Activated CD8-positive, alpha-beta memory T cell treated with anti-CD3 and anti-CD28 coated beads for 36 hours (primary cell): ENCODE data around the gene FAM20A. TPM values are rescaled to one million over a fixed set of nuclear protein-coding genes. Genes with fewer than 3 reads are reported as not detected.

ENCODE experiments used
- CTCF ChIA-PET: fragments of 350-600 bp; sonication (Branson Sonifier 250); formaldehyde crosslinking; loops from one replicate; lab custom pipeline; 2021; ENCODE audit warnings: antibody characterized with exemption; lab: Charles Lee
- POLR2A ChIA-PET: fragments of 350-600 bp; sonication (Branson Sonifier 250); formaldehyde crosslinking; loops from one replicate; lab custom pipeline; 2021; ENCODE audit warnings: antibody characterized with exemption; lab: Charles Lee
- total RNA-seq, 2 experiments: library from RNA; stranded (reverse); gene quantifications; one replicate each; pipeline ENCODE4 v1.2.3, GENCODE V29; 2021

The FAM20A gene
- not detected for total RNA-seq

DNA sequence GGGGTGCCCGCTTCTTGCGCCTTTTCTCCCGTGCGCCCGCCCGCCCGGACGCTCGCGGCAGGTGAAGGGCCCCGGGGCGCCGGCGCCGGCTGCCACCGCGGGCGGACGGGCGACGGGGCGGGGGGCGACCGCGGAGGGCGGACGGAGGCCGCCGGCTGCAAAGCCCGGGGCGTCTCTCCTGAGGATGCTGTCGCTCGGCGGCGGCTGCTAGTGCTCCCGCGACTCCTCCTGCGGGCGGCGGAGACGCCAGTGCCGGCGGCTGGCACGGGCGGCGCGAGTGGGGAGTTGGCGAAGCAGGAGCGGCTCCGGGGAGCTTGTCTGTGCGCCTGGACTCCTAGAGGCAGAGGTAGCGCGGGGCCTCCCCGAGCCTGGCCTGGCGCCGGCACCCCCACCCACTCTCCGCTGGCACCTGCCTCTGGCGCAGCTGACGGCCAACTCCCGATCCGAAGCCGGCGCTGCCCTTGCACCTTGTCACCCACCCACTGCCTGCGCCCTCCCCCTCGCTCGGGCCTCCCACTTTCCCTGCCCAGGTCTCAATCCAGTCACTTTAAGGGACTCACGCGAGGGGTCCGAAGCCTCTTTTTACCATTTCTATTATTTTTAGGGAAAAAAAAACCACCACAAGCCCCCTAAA lies at the start of gene FAM20A:
Gene FAM20A (minus strand): TSS at position 437 of the 634 bp plus-strand sequence. CDS start 701 bp downstream, outside the sequence.
- CTCF ChIA-PET = no interaction called here
- POLR2A ChIA-PET = no interaction called here

DNA sequence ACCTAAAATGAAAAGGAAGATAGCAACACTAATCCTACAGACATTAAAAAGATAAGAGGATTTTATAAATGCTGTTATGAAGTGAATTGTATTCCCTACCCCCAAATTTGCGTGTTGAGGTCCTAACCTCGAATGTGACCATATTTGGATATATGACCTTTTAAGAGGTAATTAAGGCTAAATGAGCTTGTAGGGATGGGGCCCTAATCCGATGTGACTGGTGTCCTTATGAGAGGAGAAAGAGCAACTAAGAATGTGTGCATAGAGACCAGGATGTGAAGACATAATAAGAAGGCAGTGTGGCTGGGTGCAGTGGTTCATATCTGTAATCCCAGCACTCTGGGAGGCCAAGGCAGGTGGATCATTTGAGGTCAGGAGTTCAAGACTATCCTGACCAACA lies 48.2 kb upstream of the FAM20A start:
- CTCF ChIA-PET = no interaction called here
- POLR2A ChIA-PET = no interaction called here

DNA sequence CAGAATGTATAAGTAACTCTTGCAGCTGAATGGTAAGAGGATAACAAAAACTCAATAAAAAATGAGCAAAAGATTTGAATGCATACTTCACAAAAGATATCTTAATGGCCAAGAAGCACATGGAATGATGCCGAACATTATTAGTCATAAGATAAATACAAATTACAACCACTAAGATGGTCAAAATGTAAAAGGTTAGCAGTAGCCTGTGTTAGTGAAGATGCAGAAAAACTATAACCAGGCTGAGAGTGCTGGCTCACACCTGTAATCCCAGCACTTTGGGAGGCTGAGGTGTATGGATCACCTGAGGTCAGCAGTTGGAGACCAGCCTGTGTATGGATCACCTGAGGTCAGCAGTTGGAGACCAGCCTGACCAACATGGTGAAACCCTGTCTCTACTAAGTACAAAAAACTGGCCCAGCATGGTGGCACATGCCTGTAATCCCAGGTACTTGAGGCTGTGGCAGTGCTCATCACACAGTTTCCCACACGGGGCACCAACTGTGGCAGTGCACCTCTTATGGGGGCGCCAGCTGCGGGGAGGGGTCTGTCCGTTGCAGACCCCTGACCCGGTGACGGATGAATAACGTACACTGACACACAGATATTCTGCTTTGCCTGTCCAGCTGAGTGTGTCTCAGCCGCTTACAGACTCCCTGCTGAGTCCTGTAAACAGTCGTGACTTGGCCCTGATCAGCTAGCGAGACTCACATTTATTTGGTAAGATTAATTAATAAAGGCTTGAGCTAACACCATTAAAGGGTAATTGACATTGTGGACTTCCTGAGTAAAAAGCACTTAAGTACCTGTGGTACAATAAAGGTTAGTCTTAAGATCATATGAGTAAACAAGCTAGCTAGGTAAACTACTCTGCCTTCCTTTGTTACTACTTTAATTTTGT lies 45.7 kb upstream of the FAM20A start:
- POLR2A ChIA-PET = no interaction called here
- CTCF ChIA-PET = no interaction called here

DNA sequence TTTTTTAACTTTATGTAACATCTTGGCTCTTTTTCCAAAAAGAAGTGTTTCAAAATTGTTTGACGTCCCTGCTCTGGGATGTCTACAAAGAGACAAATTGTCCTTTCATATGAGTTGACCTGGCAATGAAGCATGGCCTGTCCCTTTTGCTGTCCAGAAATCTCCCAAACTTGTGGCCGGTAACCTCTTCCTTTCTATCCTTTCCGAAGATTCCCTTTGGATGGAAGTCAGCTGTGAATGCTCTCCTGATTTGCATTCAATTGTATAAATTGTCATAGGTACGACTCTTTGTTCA lies 40.9 kb upstream of the FAM20A start:
- CTCF ChIA-PET = no interaction called here
- POLR2A ChIA-PET = no interaction called here

DNA sequence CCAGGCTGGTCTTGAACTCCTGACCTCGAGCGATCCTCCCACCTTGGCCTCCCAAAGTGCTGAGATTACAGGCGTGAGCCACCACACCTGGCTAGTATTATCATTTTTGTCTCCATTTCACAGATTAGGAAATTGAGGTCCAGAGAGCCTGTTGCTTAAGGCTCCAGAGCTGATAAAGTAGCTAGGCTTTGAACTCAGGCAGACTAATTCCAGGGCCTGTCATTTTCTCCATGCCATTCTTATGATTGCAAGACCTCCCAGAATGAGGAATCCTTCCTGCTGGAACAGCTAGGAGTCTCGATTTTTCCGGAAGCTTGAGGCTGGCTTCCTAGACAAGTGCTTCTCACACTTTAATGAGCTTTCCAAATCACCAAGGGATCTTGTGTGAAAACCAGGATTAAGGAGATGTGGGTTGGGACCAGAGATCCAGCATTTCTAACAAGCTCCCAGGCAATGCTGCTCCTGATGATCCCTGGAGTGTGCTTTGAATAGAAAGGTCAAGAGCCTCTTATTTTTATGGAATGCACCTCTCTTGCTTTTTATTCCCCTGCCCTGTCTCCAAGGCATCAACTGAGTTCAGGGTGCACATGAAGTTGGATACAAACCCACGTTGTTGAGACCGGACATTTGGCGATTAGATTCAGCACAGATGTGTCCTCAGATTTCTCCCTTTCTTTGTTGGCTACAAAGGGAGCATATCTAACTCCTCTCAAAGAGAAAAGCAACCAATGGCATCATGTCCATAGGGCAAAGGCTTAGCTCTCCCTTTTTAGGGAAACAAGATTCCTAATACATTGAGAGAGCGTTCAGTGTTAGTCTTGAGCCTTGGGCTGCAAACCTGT lies 40.3 kb upstream of the FAM20A start:
- POLR2A ChIA-PET = no interaction called here
- CTCF ChIA-PET = no interaction called here

DNA sequence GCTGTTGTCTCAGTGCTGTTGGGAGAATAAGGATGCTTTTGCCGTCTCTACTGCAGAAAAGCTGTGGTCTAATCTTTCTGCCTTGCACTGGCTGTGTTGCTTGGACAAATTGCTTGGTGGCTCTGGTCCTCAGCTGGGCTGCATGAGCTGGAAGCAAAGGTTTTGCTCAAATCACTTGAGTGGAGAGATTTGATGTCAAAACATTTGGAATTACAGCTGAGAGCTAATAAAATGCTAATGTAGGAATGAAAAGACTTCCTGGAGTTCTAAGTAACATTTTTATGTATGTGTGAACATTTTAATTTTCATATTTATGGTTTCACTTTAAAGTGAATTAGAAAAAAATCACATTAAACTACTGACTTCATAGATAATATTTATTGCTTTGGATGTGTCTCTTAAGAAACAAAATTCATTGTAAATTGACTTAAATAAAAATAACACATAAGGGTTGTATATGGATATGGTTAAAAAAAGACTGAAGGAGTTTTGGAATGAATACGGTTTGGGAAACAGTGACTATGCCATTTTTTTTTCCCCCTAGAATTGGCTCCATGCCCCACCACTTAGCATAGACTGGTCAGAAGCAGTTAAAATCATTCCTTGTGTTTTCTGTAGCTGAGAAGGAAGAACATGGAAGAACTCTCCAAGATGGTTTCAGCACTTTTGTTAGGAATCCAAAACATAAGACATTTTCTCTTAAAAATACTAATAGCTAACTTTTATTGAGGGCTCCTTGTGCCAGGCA lies 39.2 kb upstream of the FAM20A start:
- ChIA-PET POLR2A (no interaction called here), CTCF (interaction anchor here (0.6 kb wide), 1 partner anchor 26 kb away, joined by 3 read pairs; no protein-coding TSS in a partner anchor)

DNA sequence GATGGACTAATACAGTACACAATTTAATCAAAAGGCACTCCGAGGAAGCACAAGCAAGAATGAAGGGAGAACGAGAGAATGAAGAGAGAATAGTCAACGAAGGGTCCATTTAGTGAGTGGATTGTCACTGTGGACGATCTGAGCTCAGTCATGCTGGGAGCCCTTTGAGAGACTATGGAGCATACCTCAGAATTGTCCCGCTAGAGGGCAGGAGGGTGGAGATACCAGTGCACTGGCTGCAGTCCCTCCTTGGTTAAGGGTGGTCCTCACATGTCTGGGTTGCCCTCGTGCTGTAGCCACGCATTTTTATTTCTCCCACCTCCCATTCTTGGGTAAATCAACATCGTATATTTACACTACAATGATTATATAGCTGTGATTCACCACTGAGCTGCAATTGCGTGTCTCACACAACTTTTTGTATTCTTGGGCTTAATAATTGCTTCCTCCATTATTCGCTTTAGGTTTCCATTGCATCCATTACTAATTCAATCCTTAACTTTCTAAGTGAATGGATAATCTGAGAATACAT lies 33.2 kb upstream of the FAM20A start:
- CTCF ChIA-PET = no interaction called here

DNA sequence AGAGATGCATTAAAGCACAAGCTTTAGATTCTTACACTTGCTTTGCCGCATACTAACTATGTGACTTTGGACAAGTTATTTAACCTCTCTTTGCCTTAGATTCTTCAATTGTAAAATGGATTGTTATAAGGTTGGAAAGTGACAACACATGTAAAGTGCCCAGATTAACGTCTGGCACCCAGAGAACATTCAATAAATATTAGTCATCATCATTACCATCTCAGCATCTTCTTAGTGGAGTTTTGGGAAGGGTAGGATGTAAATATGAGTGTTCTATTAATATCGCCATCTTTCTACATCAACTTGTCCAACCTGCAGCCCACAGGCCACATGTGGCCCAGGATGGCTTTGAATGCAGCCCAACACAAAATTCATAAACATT lies 27.4 kb upstream of the FAM20A start:
- ChIA-PET CTCF (no interaction called here), POLR2A (no interaction called here)

More for the DNA sequence above, 33.2 kb upstream of the FAM20A start:
- POLR2A ChIA-PET = no interaction called here

DNA sequence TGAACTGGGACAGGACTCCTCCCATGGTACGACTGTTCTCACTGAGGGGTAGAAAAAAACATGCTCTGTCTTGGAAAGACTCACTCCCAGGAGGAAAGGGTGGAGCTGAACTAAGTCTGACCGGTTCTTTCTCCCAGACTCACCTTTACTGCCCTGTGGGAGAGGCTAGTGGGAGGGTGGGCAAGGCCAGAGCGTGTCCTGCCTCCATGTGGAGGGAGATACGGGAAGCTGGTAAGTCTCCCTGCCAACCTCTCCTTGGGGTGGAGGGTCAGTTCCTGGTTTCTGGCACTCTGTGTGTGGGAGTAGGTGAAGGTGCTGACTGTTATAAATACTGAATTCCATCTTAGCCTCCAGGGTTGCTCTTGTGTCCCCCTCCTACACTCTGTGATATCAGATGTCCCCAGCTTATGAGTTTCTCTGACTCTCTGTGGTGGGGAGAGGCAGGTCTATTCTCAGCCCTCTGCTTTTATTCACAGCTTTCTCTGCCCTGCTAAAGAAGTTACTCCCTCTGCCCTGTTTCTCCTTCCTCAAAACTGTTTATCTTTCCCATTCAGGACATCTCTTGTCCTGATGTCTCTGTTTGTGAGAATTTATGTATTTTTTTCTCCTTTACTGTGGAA lies 26.9 kb upstream of the FAM20A start:
- ChIA-PET CTCF (no interaction called here), POLR2A (no interaction called here)

DNA sequence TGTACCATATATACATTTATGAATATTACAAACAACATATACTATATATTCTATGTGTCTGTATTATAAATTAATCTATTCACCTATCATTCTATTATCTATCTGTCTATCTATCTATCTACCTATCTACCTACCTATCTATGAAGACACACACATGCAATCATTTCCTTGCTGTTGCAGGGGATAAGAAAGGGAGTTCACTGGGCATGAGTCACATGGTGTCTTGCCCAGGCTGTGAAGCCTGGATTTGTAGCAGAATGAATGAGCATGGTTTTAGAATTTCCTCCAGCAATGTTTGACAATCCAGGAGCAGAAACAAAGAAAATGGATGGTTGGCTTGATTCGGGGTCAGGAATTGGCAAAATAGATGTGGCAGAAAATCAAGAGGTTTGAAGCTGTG lies 23.2 kb upstream of the FAM20A start:
- POLR2A ChIA-PET = no interaction called here
- CTCF ChIA-PET = no interaction called here

DNA sequence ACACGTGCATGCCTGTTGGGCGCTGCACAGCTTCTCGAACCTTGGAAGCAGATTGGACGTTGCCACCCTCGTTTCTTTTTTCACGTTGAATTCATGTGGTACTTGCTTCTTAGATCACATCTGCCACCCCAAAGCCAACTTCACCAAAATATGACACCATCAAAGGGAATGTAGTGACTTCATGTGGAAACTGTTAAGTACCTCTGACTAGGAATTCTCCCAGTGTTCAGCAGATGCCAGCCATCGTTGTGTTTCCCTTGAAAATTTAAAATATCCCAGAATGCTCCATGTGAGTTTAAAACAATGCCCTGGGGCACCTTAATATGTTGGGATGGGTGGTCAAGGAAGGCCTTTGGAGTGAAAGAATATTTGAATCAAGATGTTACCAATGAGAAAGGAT lies 22.6 kb upstream of the FAM20A start:
- ChIA-PET POLR2A (no interaction called here), CTCF (no interaction called here)

DNA sequence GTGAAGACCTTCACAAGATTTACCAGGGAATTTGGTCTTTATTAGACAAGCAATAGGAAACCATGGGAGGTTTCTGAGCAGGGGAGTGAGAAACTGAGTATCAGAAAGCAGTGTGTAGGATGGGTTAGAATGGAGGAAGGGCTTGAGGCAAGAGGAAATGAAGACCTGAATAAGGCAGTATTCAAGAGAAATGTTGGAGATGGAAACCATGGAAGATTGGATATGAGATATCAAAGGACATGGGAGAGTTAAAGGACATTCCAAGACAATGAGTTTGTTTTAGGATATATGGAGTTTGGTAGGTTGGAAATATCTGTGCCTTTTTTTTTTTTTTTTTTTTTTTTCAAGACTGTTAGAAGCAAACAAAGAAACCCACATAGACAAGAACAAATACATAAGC lies 21.3 kb upstream of the FAM20A start:
- POLR2A ChIA-PET = no interaction called here

DNA sequence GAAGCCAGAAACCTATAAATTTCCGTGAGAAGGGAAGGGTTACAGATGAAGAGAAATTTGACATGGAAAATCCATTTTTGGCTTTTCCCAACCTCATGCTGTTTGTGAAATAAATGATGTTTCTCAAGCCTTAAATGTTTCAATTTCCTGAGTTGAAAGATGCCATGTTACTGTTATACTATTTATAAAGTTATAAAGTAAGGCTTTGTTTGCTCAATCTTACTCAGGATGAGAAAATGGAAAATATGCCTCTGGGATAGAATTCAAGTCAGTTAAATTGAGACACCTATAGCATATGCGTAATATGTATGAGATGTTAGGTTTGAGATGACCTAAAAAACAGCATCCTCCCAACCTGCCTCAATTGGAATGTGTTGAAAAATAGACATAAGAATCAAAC lies 19.9 kb upstream of the FAM20A start:
- ChIA-PET POLR2A (no interaction called here), CTCF (no interaction called here)

More for the DNA sequence above, 21.3 kb upstream of the FAM20A start:
- CTCF ChIA-PET = no interaction called here

DNA sequence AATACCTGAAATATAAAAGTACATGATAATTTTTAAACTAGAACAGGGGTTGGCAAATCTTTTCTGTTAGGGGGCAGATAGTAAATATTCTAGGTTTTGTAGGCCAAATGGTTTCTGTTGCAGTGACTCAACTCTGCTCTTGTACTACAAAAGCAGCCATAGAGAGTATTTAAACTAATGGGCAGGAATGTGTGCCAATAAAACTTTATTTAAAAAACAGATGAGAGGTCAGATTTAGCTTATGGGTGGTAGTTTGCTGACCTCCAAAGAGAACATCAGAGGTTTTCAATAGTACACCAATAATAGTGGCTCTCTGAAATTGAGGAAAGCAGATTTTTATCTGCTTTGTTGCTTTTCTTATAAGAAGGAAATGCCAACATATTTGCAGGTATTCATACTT lies 15.2 kb upstream of the FAM20A start:
- ChIA-PET CTCF (no interaction called here), POLR2A (no interaction called here)

DNA sequence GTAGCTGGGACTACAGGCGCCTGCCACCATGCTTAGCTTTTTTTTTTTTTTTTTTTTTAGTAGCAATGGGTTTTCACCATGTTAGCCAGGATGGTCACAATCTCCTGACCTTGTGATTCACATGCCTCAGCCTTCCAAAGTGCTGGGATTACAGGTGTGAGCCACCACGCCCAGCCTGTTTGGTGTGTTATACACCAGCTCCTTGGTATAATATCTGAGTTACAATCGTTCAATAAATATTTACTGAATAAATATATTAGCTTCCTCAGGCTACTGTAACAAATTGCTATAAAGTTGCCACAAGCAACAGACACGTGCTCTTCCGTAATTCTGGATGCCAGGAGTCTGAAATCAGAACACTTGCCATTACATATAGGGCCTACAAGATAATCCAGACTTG lies 13.6 kb upstream of the FAM20A start:
- CTCF ChIA-PET = interaction anchor here (1.1 kb wide), 1 partner anchor 13 kb away, joined by 4 read pairs; no protein-coding TSS in a partner anchor
- POLR2A ChIA-PET = no interaction called here

DNA sequence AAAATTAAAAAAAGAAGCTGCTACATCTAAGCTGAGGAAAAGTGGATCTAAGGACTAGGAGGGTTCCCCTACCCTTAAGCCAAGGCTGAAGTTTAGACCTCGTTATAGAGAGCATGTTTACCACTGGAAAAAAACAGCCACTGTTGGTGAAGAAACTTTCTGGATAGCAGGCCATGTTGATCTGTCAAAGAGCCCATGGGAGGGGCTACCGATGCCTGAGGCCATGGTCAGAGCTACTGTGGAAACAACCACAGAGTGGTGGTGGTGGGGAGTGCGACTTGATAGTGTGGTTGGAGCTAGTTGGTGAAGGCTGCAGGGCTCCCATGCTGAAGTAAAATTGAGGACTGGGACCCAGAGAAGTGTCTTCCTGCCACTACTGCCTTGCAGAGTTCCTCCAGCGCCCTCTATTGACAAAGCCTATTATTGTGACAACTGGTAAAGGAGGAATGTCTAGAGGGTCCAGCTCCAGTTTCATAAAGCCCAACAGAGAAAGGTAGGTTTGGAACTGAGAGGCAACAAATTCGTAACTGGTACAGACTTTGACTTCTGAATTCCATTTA lies 12.7 kb upstream of the FAM20A start:
- POLR2A ChIA-PET = no interaction called here
- CTCF ChIA-PET = interaction anchor here (1.1 kb wide), 2 partner anchors 12 to 63 kb away, joined by 3 to 4 read pairs; no protein-coding TSS in a partner anchor

DNA sequence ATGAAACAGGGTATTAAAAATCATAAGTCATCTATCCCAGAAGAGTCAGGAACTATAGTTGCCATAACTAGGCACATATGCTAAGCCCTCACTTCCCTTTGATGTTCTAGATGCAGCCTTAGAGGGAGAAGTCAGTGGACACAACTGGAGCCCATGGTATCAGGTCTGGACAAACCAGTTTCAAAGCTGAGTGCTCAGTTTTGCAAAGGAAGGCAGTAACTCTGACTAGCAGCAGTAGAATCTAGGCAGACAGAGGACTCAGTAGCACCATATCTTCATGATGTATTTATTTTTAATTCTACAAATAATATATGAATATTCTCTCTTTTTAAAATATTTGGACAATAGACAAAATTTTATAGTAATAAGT lies 11.7 kb upstream of the FAM20A start:
- ChIA-PET POLR2A (no interaction called here), CTCF (no interaction called here)

DNA sequence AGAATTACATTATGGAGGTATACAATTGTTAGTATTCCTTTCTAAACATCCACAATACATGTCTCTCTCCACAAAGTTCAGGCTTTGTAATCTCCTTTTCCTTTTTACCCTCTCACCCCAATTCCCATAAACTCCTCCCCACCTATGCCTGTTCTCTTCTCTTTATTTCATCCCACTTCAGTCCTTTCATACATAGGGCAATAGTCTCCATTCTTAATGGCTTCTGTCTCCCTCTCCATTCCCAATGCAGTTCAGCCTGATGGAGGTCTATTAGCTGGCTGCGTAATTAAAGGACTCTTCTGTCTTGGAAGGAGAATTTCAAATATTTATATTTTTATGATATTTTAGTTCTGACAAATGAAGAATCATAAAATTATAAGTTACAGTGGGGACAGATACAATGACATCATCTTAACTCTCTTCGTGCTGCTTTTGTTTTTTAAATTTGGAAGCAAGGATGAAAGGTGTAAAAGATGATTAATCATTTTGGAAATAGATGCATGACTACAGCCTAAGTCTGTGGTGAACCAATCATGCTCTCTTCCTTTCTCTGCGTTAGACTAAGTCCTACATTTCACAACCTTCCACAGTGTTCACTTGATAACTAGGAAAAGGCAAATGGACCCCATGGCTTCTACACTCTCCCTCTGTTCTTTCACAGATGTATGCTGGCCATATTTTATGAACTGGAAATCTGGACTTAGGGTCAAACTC lies 11.2 kb upstream of the FAM20A start:
- CTCF ChIA-PET = no interaction called here

More for the DNA sequence above, 11.2 kb upstream of the FAM20A start:
- POLR2A ChIA-PET = no interaction called here
